GM10248 (cell line): ENCODE results near the gene RSPH10B2.
"Not testable (repeated sequence)": the region's sequence is repeated elsewhere in the genome, so short reads cannot be mapped to it uniquely, and the experiment has no call there.

Experiments used
- CTCF ChIA-PET: fragments of 300-600 bp; sonication (Branson Sonifier 250); formaldehyde crosslinking; extraction: SDS; loops from one replicate; lab custom pipeline; 2021; ENCODE audit warnings: antibody characterized with exemption; lab: Yijun Ruan, JAX
- POLR2A ChIA-PET: fragments of 350-650 bp; sonication (Branson Sonifier 250); formaldehyde crosslinking; extraction: SDS; loops from one replicate; lab custom pipeline; 2020; ENCODE audit warnings: antibody characterized with exemption; lab: Yijun Ruan, JAX
- DNase-seq: peaks from one replicate; pipeline ENCODE4 v3.0.0; 2012; ENCODE audit errors: extremely low spot score
- TF ChIP-seq, protein P1 (sequence below): IDR thresholded peaks from 2 replicates; pipeline ENCODE4 v1.5.1; 2012; ENCODE audit warnings: mild to moderate bottlenecking, low read depth; ENCODE audit errors: extremely low read depth, missing control alignments, control extremely low read depth

The RSPH10B2 gene

DNA sequence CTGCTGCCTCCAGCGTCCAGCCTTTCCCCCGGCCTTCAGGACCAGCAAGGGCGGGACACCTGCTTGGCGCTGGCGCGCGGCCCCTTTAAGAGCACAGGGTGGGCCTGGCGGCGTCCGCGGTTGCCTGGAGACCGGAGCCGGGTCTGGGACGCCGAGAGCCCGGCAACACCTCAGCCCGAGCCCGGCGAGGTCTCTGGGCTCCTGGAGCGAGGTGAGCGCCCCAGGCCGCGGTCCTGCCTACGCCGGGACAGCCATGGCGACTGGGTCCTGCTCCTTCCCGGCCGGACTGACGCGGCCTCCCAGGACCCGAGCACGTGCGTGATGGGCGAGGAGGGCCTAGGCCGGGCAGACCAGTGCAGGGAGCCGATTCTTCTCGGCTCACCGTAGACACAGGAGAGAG, at the start of gene RSPH10B2:
Gene RSPH10B2, plus strand, starts transcription at position 140 of the 400 bp plus-strand sequence. CDS start 3,575 bp downstream, outside the sequence.
- CTCF ChIA-PET, DNase-seq, POLR2A ChIA-PET: not testable (repeated sequence)

DNA sequence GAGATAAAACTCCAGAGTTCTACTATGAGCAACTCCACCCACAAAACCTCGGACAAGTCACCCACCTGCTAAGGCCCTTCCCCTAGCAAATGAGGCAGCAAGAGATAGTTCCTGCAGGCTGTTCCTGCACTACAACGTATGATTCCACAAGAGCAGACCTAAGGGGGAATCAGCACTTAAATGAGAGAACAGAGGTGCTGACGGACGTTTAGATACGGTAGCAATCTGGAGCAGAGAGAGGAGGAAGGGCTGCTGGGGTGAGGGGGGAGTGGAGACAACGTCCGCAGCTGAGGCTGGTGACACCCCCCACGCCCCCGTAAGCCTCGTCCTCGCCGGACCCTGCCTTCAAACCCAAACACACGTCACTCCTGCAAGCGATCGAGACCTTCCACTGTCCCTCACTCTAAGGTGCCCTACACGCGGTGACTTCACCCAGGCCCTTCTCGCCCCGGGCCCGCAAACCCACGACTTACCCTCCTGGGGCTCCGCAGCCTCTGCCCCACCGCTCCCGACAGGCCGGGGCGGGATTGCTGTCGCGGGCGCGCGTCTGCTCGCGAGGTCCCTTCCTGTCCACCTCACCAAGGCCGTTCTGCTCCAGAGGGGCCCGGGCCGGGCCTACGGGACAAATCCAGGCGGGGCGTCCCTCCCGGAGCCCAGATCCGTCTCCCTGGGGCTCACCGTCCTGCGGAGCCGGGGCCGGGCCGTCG, 47.8 kb upstream of the RSPH10B2 start:
- POLR2A ChIA-PET: no interaction called here
- TF ChIP-seq, protein P1, sequence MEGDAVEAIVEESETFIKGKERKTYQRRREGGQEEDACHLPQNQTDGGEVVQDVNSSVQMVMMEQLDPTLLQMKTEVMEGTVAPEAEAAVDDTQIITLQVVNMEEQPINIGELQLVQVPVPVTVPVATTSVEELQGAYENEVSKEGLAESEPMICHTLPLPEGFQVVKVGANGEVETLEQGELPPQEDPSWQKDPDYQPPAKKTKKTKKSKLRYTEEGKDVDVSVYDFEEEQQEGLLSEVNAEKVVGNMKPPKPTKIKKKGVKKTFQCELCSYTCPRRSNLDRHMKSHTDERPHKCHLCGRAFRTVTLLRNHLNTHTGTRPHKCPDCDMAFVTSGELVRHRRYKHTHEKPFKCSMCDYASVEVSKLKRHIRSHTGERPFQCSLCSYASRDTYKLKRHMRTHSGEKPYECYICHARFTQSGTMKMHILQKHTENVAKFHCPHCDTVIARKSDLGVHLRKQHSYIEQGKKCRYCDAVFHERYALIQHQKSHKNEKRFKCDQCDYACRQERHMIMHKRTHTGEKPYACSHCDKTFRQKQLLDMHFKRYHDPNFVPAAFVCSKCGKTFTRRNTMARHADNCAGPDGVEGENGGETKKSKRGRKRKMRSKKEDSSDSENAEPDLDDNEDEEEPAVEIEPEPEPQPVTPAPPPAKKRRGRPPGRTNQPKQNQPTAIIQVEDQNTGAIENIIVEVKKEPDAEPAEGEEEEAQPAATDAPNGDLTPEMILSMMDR: no peak
- DNase-seq: peak; percentile 28
- CTCF ChIA-PET: no interaction called here

DNA sequence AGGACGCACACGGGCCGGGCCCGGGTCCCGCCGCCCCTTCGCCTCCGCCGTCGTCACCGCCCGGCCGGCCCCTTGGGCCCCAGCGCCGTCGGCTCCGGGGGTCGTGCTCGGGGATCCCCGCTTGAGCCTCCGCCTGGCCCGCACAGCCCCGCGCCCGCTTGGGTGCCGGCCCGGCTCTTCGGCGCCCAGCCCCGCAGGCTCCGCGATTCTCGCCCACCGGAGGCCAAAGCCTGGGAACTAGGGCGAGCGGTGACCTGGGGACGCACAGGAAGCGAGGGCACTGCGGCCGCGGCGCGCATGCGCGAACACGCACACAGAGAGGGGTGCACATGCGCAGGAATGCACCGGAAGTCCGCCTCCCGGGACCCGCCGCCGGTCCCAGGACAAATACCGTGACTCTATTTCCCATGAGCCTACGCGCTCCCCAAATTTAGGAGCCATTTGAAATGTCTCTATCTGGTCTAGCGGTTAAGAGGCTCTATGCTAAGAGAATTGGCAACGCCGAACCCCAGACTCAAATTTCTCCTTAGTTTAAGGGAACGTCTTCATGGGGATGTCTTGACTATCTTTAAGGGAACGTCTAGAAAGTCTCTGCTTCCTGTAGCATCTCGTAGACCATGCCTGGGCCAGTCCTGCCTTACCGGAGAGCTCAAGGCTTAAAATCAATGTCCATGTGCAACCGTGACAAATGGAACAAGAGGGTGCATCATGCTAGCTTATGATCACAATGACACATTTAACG, 47.1 kb upstream of the RSPH10B2 start, which contains the start of gene ZNF12:
Gene ZNF12, minus strand, starts transcription at position 282 of the 742 bp plus-strand sequence. CDS start 1,774 bp downstream, outside the sequence.
- peak; percentile 96 for DNase-seq
- ChIA-PET CTCF (interaction anchor here (1.1 kb wide), 1 partner anchor 11 kb away, joined by 3 read pairs; no protein-coding TSS in a partner anchor), POLR2A (no interaction called here)
- TF ChIP-seq, protein P1: peak; percentile 0

DNA sequence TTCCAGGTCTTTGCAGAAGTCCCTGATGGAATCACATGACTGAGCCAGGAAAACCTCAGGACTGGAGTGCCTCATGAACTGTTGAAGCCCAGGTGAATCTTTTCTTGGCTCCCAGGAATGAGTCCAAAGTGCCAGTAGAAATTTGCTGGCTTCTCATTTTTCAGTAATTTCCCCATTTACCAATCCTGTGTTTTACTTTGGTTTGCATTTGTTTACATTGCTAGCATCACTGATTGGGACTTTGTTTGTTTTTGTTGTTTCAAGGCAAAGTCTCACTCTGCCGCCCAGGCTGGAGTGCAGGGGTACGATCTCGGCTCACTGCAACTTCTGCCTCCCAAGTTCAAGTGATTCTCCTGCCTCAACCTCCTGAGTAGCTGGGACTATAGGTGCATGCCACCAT, 45.6 kb upstream of the RSPH10B2 start:
- ChIA-PET POLR2A (no interaction called here), CTCF (interaction anchor here (1.9 kb wide), 1 partner anchor 11 kb away, joined by 5 read pairs; no protein-coding TSS in a partner anchor)

DNA sequence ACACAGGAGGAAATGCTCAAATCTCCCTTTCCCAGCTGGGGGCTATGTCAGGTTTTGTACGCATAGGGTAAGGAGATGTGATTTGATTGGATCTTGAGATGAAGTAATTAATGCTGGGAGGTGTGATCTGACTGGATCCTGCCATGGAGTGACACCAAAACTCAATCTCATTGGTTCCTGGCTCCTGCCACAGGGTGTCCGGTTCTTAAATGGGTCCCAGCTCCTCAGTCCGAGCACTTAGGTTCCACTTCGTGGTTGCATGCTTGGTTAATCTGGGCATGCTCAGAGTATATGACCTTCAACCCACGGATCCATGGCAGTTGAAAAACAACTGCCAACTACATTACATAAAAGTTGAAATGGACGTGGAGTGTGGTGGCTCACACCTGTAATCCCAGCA, 44.1 kb upstream of the RSPH10B2 start:
- ChIA-PET CTCF (interaction anchor here (1.9 kb wide), 1 partner anchor 10 kb away, joined by 5 read pairs; no protein-coding TSS in a partner anchor), POLR2A (no interaction called here)
- TF ChIP-seq, protein P1: no peak
- no peak for DNase-seq

More for the DNA sequence above, 45.6 kb upstream of the RSPH10B2 start:
- TF ChIP-seq, protein P1: no peak
- DNase-seq: no peak

DNA sequence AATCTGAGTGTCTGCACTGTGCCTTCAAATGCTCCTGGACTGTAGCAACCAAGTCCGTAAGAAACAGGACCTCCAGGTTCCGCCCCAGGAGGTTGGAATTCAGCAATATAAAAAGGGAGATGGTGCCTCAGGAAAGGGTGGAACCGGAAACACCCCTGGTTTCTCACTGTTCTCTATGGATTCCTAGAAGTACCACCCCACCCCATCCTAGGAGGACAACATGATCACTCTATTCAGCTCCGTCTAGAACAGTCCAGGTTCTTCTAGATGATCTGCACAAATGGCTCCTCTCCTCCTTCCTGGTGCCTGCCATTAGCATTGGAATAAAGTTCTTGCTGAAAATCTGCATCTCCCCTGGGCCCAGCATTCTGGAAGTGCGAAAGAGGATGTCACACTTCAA, 39.5 kb upstream of the RSPH10B2 start:
- POLR2A ChIA-PET: no interaction called here
- CTCF ChIA-PET: no interaction called here
- DNase-seq: no peak
- TF ChIP-seq, protein P1: no peak

DNA sequence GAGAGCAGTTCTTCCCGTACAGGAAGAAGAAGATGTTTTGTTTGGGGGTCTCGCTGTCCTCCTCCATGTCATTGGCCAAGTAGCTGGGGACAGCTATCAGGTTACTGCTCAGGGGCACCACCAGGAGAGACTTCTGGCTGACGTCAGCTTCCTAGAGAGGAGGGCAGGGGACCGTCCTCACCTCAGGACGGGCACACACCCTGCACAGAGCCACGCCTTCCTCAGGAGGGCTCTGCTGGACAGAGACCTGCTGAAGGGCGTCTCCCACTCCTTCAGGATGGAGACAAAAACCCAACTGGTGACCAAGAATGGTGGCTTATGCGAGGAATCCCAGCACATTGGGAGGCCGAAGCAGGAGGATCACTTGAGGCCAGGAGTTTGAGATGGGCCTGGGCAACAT, 38.0 kb upstream of the RSPH10B2 start:
- CTCF ChIA-PET: interaction anchor here (1.1 kb wide), 1 partner anchor 10 kb away, joined by 3 read pairs; no protein-coding TSS in a partner anchor
- DNase-seq, POLR2A ChIA-PET: not testable (repeated sequence)
